GM18868 (cell line): ENCODE results near the gene VPS45.

ENCODE experiments used
- ATAC-seq: cut with Tn5 transposase; IDR thresholded peaks from one replicate; pipeline ENCODE4 v1.9.1; 2021; ENCODE audit warnings: mild to moderate bottlenecking, moderate library complexity; ENCODE audit not compliant: unreplicated experiment

The VPS45 gene

GRCh38 chr1:150186789-150187559, 119.4 kb downstream of the VPS45 start:
- no peak for ATAC-seq

DNA sequence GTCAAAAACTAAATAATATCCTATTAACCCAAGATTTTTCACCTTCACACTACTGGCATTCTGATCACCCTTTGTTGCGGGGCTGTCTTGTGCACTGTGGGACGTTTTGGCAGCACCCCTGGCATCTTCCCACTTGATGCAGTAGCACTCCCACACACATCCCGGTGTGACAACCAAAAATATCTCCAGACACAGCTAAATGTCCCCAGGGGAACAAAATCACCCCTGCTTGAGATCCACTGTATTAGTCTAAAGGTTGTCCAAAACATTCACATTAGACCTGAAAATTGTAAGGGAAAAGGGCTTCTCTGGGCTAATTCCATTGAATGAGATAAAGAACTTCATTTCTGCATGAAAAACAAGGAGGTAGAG, 120.0 kb downstream of the VPS45 start:
- ATAC-seq, result no peak

- no peak for ATAC-seq
These were observed 124.4 kb downstream of the VPS45 start for GRCh38 chr1:150192012-150192411.

DNA sequence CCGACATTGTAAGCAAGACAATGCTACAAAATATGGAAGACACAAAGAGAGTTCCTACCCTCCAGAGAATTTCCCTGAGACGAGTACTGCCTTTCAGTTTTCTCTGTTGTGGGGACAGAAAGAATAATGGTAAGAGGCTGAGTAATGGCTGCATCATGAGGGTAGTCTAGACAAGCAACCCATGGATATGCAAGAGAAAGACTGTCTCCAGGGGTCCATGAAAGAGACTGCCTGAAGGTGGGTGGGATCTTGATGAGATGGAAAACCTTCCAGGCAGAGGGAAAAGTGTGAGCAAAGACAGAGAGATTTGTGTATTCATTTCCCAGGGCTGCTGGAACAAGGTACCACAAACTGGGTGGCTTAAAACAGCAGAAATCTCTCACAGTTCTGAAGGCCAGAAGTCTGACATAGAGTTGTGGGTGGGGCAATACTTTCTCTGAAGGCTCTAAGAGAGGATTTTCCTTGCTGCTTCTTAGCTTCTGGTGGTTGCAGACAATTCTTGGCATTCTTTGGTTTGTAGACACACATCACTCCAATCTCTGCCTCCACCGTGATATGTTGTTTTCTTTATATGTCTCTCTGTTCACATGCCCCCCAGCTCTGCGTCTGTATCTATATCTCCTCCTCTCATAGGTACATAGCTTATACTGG, 126.9 kb downstream of the VPS45 start:
- ATAC-seq, result no peak
